Stomach smooth muscle (tissue), 2 donors: Measurements from ENCODE around the gene TMEM132C.

Source experiments
- H3K27ac ChIP-seq: one replicate; pipeline ENCODE4 v1.7.0; 2013; ENCODE audit warnings: mild to moderate bottlenecking, low read length, inconsistent platforms
- H3K27me3 ChIP-seq, 2 donors: one replicate each; pipeline ENCODE4 v1.7.0; 2013; ENCODE audit warnings: low read length in 2 of 2; ENCODE audit not compliant: insufficient read depth in 2 of 2, control insufficient read depth in 1 of 2
- H3K36me3 ChIP-seq, 2 donors: one replicate each; pipeline ENCODE4 v1.7.0; 2013; ENCODE audit warnings: low read length in 2 of 2; ENCODE audit not compliant: control insufficient read depth in 2 of 2, insufficient read depth in 2 of 2
- H3K4me1 ChIP-seq: one replicate; pipeline ENCODE4 v1.7.0; 2013; ENCODE audit warnings: low read length; ENCODE audit not compliant: control insufficient read depth, insufficient read depth
- H3K4me3 ChIP-seq, 2 donors: one replicate each; pipeline ENCODE4 v1.7.0; 2013; ENCODE audit warnings: low read length in 2 of 2
- H3K9ac ChIP-seq, 2 donors: one replicate each; pipeline ENCODE4 v1.7.0; 2013; ENCODE audit warnings: low read length in 2 of 2, mild to moderate bottlenecking in 1 of 2
- H3K9me3 ChIP-seq, 2 donors: one replicate each; pipeline ENCODE4 v1.7.0; 2013; ENCODE audit warnings: low read length in 2 of 2; ENCODE audit not compliant: control insufficient read depth in 2 of 2
- donor health status: healthy.
- donor health status: Pancreatic carcinoma.

The TMEM132C gene

DNA sequence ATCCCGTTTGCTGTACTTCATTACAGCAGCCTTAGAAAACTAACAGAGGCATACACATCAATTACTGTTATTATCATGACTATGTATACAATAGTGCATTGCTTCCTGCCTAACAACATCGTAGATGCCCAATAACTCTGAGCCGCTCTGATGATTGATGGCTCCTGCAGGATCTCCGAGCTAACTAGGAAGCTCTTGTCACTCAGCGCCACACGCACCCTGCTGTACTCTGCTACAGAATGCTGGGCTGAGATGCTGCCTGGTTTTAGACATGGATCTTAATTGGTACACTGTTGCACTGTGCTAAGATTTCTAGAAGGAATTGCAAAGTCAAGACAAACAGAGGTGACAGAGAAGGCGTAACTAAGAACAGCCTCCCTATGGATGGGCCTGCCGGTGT is 387.5 kb downstream of the TMEM132C start:
- no peaks in the 10 kb centered on the region for H3K27me3 ChIP-seq
- H3K9ac ChIP-seq = no peak overlapping the region
- no peak overlapping the region for H3K27ac ChIP-seq
- peaks cover 2% of the 10 kb centered on the region in 2 donors for H3K9me3 ChIP-seq
- H3K4me3 ChIP-seq = no peak overlapping the region
- no peaks in the 10 kb centered on the region for H3K36me3 ChIP-seq
- no peaks in the 10 kb centered on the region for H3K4me1 ChIP-seq

DNA sequence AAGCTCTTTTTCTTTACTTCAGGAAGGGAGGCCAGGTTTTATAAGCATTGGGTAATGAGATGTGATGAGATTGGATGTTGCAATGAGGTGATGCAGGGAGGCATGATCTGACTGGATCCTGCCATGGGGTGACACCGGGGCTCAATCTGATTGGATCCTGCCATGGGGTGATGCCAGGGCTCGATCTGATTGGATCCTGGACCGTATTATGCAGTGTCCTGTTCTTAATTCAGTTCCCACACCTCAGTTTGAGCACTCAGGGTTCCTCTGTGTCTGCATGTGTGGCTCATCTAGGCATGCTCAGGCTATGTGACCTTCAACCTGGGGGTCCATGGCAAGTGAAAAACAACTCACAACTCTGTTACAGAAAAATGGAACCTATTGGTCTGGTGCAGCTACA is 390.4 kb downstream of the TMEM132C start:
- Histone ChIP-seq H3K4me3 (no peak overlapping the region), H3K27me3 (no peaks in the 10 kb centered on the region), H3K9me3 (no peaks in the 10 kb centered on the region), H3K36me3 (no peaks in the 10 kb centered on the region), H3K27ac (no peak overlapping the region), H3K4me1 (no peaks in the 10 kb centered on the region), H3K9ac (no peak overlapping the region)

DNA sequence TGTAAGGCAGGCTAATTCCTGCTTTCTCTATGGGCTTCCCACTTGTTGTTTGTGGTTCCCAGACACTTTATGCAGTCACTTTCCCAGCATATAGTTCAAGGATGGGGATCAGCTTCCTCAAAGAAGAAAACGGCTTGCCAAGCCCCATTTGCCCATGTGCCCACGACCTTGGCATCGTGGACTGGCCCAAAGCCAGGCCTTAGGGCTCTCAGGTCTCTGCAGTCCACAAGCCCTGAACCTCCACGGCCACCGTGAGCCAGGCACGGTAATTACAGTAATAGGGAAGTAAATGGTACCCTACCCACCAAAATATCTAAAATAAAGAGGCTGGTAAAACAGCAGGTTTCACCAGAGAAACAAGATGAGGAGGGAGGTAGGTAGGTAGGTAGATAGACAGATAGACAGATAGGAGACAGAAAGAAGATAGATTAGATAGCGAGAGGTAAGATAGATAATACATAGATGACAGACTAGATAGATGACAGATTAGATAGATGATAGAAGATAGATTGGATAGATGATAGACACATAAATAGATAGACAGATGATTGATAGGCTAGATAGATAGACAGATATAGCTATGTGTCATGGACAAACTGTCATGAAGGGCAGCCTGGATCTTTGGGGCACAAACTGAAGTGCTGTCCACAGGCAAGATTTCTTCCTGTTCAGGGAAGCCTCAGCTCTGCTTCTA is 393.7 kb downstream of the TMEM132C start:
- H3K27me3 ChIP-seq = peaks cover 0 to 2% of the 10 kb centered on the region in 2 donors
- no peak overlapping the region for H3K27ac ChIP-seq
- peaks cover 0 to 1% of the 10 kb centered on the region in 2 donors for H3K9me3 ChIP-seq
- no peak overlapping the region for H3K4me3 ChIP-seq
- H3K36me3 ChIP-seq = no peaks in the 10 kb centered on the region
- no peaks in the 10 kb centered on the region for H3K4me1 ChIP-seq
- H3K9ac ChIP-seq = no peak overlapping the region

DNA sequence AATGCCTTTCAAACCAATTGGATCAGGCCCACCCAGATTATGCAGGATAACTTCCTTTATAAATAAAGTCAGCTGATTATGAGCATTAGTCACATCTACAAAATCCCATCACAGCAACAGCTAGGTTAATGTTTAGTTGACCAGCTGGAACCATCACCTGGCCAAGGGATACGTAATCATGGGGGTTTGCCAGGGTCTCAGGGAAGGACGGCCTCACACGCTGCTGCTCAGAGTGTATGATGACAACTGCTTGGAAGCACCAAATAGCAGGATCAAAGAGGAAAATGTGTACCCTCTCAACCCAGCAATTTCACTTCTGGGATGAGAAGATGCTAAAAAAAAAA is 394.2 kb downstream of the TMEM132C start:
- peaks cover 0 to 2% of the 10 kb centered on the region in 2 donors for H3K27me3 ChIP-seq

DNA sequence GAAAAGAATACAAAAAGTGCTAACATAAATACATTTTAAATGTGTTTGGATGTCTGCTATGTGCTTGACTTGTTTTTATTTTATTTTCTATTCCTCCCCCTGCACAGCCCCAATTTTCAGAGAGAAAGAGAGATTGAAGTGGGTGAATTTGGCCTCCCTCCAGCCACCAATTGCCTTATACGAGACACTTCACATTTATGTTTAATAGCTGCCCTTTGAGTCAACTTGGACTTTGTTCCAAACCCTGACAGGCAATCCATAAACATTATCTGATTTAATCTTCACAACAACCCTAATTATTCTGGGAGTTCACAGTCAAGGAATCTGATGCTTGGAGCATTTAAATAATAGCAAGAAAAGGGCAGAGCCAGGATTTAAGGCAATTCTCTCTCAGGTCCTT is 395.1 kb downstream of the TMEM132C start:
- peaks cover 0 to 2% of the 10 kb centered on the region in 2 donors for H3K27me3 ChIP-seq
- no peak overlapping the region for H3K27ac ChIP-seq

More for the DNA sequence above, 394.2 kb downstream of the TMEM132C start:
- H3K9me3 ChIP-seq = peaks cover 0 to 3% of the 10 kb centered on the region in 2 donors
- H3K27ac ChIP-seq = no peak overlapping the region
- no peaks in the 10 kb centered on the region for H3K4me1 ChIP-seq
- H3K4me3 ChIP-seq = no peak overlapping the region
- no peak overlapping the region for H3K9ac ChIP-seq
- H3K36me3 ChIP-seq = no peaks in the 10 kb centered on the region

DNA sequence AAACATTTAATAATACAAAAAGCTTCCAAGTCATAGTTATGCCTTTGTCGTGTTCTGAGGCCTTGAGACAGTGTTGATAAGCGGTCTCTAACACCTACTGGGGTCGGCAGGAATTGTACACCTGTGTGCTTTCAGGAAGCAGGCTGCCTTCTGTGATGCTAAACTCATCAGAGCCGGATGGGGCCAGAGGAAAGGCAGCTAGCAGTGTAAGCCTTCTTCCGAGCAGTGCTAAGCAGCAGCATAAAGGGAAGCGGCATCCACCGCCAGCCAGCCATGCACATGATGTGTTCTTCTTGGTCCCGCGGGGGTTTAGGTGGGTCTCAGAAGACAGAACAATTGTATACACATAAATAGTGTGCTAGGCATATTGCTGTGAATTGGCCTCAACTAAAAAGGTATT is 397.5 kb downstream of the TMEM132C start:
- H3K4me3 ChIP-seq = no peak overlapping the region
- no peaks in the 10 kb centered on the region for H3K4me1 ChIP-seq
- no peaks in the 10 kb centered on the region for H3K36me3 ChIP-seq
- H3K9me3 ChIP-seq = peaks cover 0 to 3% of the 10 kb centered on the region in 2 donors
- peaks cover 0 to 2% of the 10 kb centered on the region in 2 donors for H3K27me3 ChIP-seq
- no peak overlapping the region for H3K27ac ChIP-seq
- no peak overlapping the region for H3K9ac ChIP-seq

More for the DNA sequence above, 395.1 kb downstream of the TMEM132C start:
- no peaks in the 10 kb centered on the region for H3K36me3 ChIP-seq
- no peak overlapping the region for H3K9ac ChIP-seq
- peaks cover 0 to 3% of the 10 kb centered on the region in 2 donors for H3K9me3 ChIP-seq
- no peak overlapping the region for H3K4me3 ChIP-seq
- H3K4me1 ChIP-seq = no peaks in the 10 kb centered on the region

DNA sequence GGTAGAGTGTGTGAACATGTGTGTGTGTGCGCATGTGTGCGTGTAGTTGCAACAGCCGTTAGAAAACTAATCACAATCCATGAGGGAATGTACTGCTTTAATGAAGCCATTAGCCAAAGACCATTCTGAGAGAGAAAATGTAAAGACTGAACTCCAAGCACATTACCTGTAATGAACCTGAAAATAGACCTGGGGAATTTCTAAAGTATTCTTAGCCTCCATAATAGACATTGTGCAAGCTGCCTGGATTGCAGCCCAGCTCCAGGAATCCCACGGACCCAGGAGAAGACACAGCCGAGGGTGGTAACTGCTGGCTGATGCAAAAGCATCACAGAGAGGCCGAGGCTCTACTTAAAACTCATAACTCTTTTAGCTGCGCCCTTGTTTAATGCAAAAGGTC is 400.2 kb downstream of the TMEM132C start:
- H3K27ac ChIP-seq = no peak overlapping the region
- peaks cover 0 to 2% of the 10 kb centered on the region in 2 donors for H3K27me3 ChIP-seq
- no peak overlapping the region for H3K9ac ChIP-seq
- no peak overlapping the region for H3K4me3 ChIP-seq
- peaks cover 0 to 3% of the 10 kb centered on the region in 2 donors for H3K9me3 ChIP-seq
- no peaks in the 10 kb centered on the region for H3K36me3 ChIP-seq
- H3K4me1 ChIP-seq = no peaks in the 10 kb centered on the region

DNA sequence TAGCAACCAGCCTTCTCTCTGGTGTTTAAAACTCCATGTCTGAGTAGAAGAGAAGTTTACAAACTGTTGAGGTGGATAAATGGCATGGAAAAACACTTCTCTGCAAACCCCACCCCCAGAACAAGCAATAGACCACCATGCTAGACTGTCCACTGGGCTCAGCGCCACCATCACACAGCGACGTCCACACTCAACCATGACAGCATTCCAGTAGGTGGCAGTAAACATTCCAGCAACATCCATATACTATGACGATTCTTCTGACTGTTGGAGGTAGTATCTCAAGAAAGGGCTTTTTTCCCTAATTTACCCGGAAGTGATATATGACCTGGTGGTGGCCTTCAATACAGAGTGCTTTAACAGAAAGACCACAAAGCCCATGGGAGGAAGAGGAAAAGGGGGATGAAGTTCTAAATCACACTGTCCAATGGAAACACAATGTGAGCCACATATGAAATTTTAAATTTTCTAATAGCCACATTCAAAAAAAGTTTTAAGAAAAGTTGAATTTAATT is 404.6 kb downstream of the TMEM132C start:
- H3K27ac ChIP-seq = no peak overlapping the region
- H3K36me3 ChIP-seq = no peaks in the 10 kb centered on the region
- H3K4me3 ChIP-seq = no peak overlapping the region
- H3K4me1 ChIP-seq = no peaks in the 10 kb centered on the region
- no peaks in the 10 kb centered on the region for H3K27me3 ChIP-seq
- no peaks in the 10 kb centered on the region for H3K9me3 ChIP-seq
- H3K9ac ChIP-seq = no peak overlapping the region

DNA sequence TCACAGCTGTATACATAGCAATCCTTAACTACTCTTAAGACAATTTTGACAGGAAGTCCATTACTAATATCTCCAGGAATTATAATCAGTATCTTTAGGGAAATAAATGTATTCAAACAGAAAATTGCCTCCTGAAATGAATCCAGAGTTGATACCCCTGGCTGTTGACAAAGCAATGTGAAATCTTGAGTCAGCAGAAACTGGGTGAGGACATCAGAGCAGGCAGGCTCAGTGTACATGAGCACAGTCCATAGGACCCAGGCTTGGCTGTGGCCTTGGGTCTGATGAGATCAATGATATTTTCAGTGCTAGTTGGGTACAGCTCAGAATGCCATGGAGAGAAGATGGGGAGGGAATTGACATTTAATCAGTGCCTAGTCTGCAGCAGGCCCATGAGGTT is 405.5 kb downstream of the TMEM132C start:
- Histone ChIP-seq H3K27ac (no peak overlapping the region), H3K9me3 (no peaks in the 10 kb centered on the region), H3K27me3 (no peaks in the 10 kb centered on the region), H3K36me3 (no peaks in the 10 kb centered on the region), H3K9ac (no peak overlapping the region), H3K4me1 (no peaks in the 10 kb centered on the region), H3K4me3 (no peak overlapping the region)

DNA sequence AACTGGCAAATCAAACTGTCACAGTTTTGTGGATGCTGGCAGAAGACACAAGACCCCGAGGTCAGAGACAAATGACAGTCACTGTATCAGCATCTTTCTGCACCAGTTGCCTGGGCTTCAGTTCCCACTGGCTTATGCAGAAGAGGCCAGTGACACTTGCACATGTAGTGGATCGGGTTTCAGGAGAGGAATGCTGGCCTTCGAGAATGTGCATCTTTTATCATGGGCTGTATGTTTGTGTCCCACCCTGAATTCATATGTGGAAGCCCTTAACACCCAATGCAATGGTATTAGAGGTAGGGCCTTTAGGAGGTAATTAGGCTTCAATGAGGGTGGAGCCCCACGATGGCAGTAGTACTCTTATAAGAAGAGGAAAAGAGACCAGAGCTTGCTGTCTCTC is 405.9 kb downstream of the TMEM132C start:
- Histone ChIP-seq H3K4me1 (no peaks in the 10 kb centered on the region), H3K9me3 (no peaks in the 10 kb centered on the region), H3K9ac (no peak overlapping the region), H3K27me3 (no peaks in the 10 kb centered on the region), H3K36me3 (no peaks in the 10 kb centered on the region), H3K4me3 (no peak overlapping the region), H3K27ac (no peak overlapping the region)

DNA sequence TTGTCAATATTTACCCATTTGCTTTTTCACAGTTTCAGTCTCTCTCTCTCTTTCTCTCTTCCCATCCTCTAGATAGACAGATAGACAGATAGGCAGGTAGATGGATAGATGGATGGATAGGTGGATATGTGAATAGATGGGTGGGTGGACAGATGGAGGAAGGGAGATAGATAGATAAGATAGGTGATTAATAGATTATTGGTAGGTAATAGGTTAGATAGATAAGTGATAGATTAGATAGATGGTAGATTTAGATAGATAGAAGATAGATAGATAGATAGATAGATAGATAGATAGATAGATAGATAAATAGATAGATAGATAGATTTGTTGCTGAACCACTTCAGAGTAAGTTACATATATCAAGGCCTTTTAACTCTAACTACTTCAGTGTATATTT is 408.6 kb downstream of the TMEM132C start:
- Histone ChIP-seq H3K27me3 (no peaks in the 10 kb centered on the region), H3K36me3 (no peaks in the 10 kb centered on the region), H3K9ac (no peak overlapping the region), H3K4me1 (no peaks in the 10 kb centered on the region), H3K9me3 (peaks cover 0 to 4% of the 10 kb centered on the region in 2 donors), H3K27ac (no peak overlapping the region), H3K4me3 (no peak overlapping the region)
